B cell (primary cell): ENCODE results near the gene KIN. TPM values are rescaled to one million over a fixed set of nuclear protein-coding genes. Genes with fewer than 3 reads are reported as not detected.

Experiments
- ATAC-seq: fragments of 200-7000 bp; cut with Tn5 transposase; one replicate; pipeline ENCODE4 v1.10.0; 2021; ENCODE audit warnings: low read depth, mild to moderate bottlenecking, moderate number of reproducible peaks, moderate library complexity
- CTCF ChIA-PET: fragments of 350-600 bp; sonication (Branson Sonifier 250); formaldehyde crosslinking; loops from one replicate; lab custom pipeline; 2021; ENCODE audit warnings: antibody characterized with exemption, inconsistent platforms; lab: Charles Lee
- POLR2A ChIA-PET: fragments of 350-600 bp; sonication (Branson Sonifier 250); formaldehyde crosslinking; loops from one replicate; lab custom pipeline; 2021; ENCODE audit warnings: antibody characterized with exemption; lab: Charles Lee
- DNase-seq: peaks from one replicate; pipeline ENCODE4 v3.0.0; 2013
- H2AFZ ChIP-seq: 2 replicates; pipeline ENCODE4 v1.6.1; 2012; ENCODE audit warnings: mild to moderate bottlenecking, low read depth, low read length; ENCODE audit not compliant: insufficient read depth, poor library complexity, severe bottlenecking
- H3K27ac ChIP-seq, 2 donors: 1 replicate in 1 of 2; 2 replicates in 1 of 2; pipeline ENCODE4 v1.5.1; 2012 to 2013; ENCODE audit warnings: low read length in 2 of 2, mild to moderate bottlenecking in 2 of 2, moderate library complexity in 1 of 2
- H3K27me3 ChIP-seq, 4 experiments: fragments of 200-600 bp in 1 of 4; sonication (generic) in 1 of 4; replicated peaks in 1 of 4; 1 replicate in 2 of 4; 2 replicates in 2 of 4; pipeline versions ENCODE4 v1.6.1 to v1.7.0; 2013 to 2016; ENCODE audit warnings: low read length in 3 of 4, mild to moderate bottlenecking in 2 of 4, mixed read lengths in 1 of 4, moderate library complexity in 1 of 4; ENCODE audit not compliant: insufficient read depth in 4 of 4, control insufficient read depth in 3 of 4; ENCODE audit errors: control extremely low read depth in 1 of 4
- H3K36me3 ChIP-seq, 2 experiments: replicated peaks in 1 of 2; 1 replicate in 1 of 2; 2 replicates in 1 of 2; pipeline versions ENCODE4 v1.6.1 to v1.7.1; 2013; ENCODE audit warnings: low read length in 1 of 2; ENCODE audit not compliant: insufficient read depth in 2 of 2, control insufficient read depth in 1 of 2; ENCODE audit errors: control extremely low read depth in 1 of 2, extremely low read depth in 1 of 2
- H3K4me1 ChIP-seq, 2 donors: fragments of 200-600 bp in 1 of 2; sonication (generic) in 1 of 2; 1 replicate in 1 of 2; 2 replicates in 1 of 2; pipeline versions ENCODE4 v1.5.1 to v1.6.1; 2013 to 2017; ENCODE audit warnings: low read length in 2 of 2; ENCODE audit not compliant: control insufficient read depth in 2 of 2, insufficient read depth in 2 of 2
- H3K4me2 ChIP-seq: replicated peaks from 2 replicates; pipeline ENCODE3; 2012; ENCODE audit warnings: mild to moderate bottlenecking, low read depth, low read length; ENCODE audit not compliant: poor library complexity, severe bottlenecking
- H3K4me3 ChIP-seq, 5 experiments: fragments of 200-600 bp in 1 of 5; sonication (generic) in 1 of 5; 1 replicate in 3 of 5; 2 replicates in 2 of 5; pipeline versions ENCODE4 v1.5.1 to v1.7.0; 2011 to 2016; ENCODE audit warnings: low read length in 4 of 5, mild to moderate bottlenecking in 4 of 5, low read depth in 2 of 5, control low read depth in 1 of 5, moderate library complexity in 1 of 5; ENCODE audit not compliant: insufficient read depth in 1 of 5; ENCODE audit errors: control extremely low read depth in 1 of 5, extremely low read depth in 1 of 5
- H3K79me2 ChIP-seq: fragments of 200-600 bp; sonication (generic); one replicate; pipeline ENCODE4 v1.6.0; 2016; ENCODE audit warnings: low read length; ENCODE audit not compliant: control insufficient read depth, insufficient read depth
- H3K9ac ChIP-seq: fragments of 200-600 bp; sonication (generic); 2 replicates; pipeline ENCODE4 v1.6.1; 2017; ENCODE audit warnings: mild to moderate bottlenecking, low read length, moderate library complexity
- H3K9me3 ChIP-seq, 3 donors: one replicate each; pipeline versions ENCODE4 v1.6.1 to v1.7.1; 2013; ENCODE audit warnings: low read length in 2 of 3; ENCODE audit not compliant: control insufficient read depth in 2 of 3, insufficient read depth in 1 of 3; ENCODE audit errors: control extremely low read depth in 1 of 3
- H4K20me1 ChIP-seq: 2 replicates; pipeline ENCODE4 v1.6.0; 2012; ENCODE audit warnings: mild to moderate bottlenecking, low read length; ENCODE audit not compliant: insufficient read depth, control insufficient read depth, poor library complexity, severe bottlenecking
- H3K27ac Mint-ChIP-seq: one replicate; pipeline ENCODE4 v1.8.0; 2021; ENCODE audit warnings: mixed read lengths
- H3K27me3 Mint-ChIP-seq: one replicate; pipeline ENCODE4 v1.8.0; 2021; ENCODE audit warnings: mixed read lengths
- H3K4me1 Mint-ChIP-seq: one replicate; pipeline ENCODE4 v1.8.0; 2021; ENCODE audit warnings: mixed read lengths
- H3K4me3 Mint-ChIP-seq: one replicate; pipeline ENCODE4 v1.8.0; 2021; ENCODE audit warnings: mixed read lengths
- H3K9me3 Mint-ChIP-seq: one replicate; pipeline ENCODE4 v1.8.0; 2022; ENCODE audit warnings: mixed read lengths; ENCODE audit not compliant: insufficient read depth
- EZH2 ChIP-seq: IDR thresholded peaks from 2 replicates; pipeline ENCODE4 v1.6.1; 2012; ENCODE audit warnings: borderline replicate concordance, low read depth, mild to moderate bottlenecking, moderate library complexity, low read length; ENCODE audit not compliant: insufficient read depth, poor library complexity, severe bottlenecking
- WGBS: methylation state at CpG from one replicate; pipeline ENCODE4 v1.1.5; 2013; ENCODE audit warnings: missing lambda C conversion rate; ENCODE audit not compliant: insufficient coverage; 5-methylcytosine and 5-hydroxymethylcytosine counted together
- intact Hi-C: fragments of 100-400 bp; cut with micrococcal nuclease; formaldehyde crosslinking; loops from one replicate; pipeline ENCODE4 v1.10.0; 2022
- polyA plus RNA-seq: library from polyadenylated mRNA; depleted of rRNA; stranded (reverse); fragments of >200 nt; gene quantifications from 2 replicates; pipeline ENCODE4 v1.2.3, GENCODE V29; 2012
- total RNA-seq, 2 donors: library from RNA; stranded (reverse); fragments of 120-200 nt in 1 of 2; gene quantifications; 1 replicate in 1 of 2; 2 replicates in 1 of 2; pipeline versions ENCODE4 v1.2.3 to v1.2.4, GENCODE V29; 2013 to 2022
- TF ChIP-seq, protein P1 (sequence below): fragments of 200-600 bp; IDR thresholded peaks from one replicate; pipeline ENCODE4 v1.8.0; 2022; ENCODE audit warnings: antibody characterized with exemption, mild to moderate bottlenecking

The KIN gene
- total and polyA plus RNA-seq, 2 donors (not counting 1 experiment from before 2014, with no cell fraction given) = 3.4 to 16.5 TPM

DNA sequence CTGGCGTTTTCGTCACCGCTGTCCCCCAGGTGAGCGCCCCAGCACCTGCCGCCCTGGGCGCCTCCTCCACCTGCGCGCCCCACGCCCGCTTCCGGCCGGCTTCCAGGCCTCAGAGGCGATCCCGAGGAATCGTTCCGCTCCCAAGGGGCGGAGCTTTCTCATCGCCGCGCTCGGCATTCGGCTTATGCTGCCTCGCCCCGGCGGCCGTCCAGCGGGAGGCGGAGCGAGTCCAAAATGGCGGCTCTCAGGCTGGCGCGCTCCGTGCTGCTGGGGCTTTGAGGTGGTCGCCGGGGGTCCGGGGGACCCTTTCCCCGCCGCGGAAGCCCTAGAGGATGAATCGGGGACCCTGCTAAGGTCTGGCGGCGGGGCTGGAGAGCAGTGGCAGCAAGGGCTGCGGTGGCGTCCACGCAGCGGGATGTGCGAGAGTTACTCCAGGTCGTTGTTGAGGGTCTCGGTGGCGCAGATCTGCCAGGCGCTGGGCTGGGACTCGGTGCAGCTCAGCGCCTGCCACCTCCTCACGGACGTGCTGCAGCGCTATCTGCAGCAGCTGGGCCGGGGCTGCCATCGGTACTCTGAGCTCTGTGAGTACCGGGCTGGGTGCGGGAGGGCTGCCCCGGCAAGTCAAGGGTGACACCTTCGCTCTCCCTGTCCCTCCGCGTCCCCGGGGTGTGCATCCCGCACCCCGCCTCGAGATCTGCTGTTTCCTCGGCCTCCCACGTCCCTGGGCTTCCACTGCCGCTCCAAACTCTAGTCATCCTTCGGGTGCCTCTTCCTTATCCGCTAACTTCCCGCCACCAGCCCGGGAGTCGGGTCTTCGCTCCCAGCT, 30.7 kb upstream of the KIN start, which contains the start of gene TAF3:
TSS of gene TAF3 (plus strand) at position 211 of the 826 bp plus-strand sequence. CDS start at position 416, 205 bp downstream.
- intact Hi-C loops = loop anchor here (1.0 kb wide), 1 partner anchor 30 kb away; the partner anchor contains the start of gene ATP5F1C

More for the DNA sequence above, 30.7 kb upstream of the KIN start, which contains the start of gene TAF3:
- no peaks in the 10 kb centered on the region for H3K9me3 Mint-ChIP-seq
- H3K4me1 Mint-ChIP-seq = peaks cover 29% of the 10 kb centered on the region
- peak within 1 kb of the TSS; percentile 94 for H3K4me3 Mint-ChIP-seq
- peak within 1 kb of the TSS; percentile 94 for H2AFZ ChIP-seq
- H3K27me3 ChIP-seq = peaks cover 0 to 16% (median 1%) of the 10 kb centered on the region in 4 experiments
- H3K27ac ChIP-seq = peak within 1 kb of the TSS; percentile 62 to 73
- peak within 1 kb of the TSS; percentile 79 for H3K27ac Mint-ChIP-seq
- peak; percentile 94 for ATAC-seq
- peak within 1 kb of the TSS; percentile 82 to 97 (median 92) for H3K4me3 ChIP-seq
- H3K4me2 ChIP-seq = peak within 1 kb of the TSS; percentile 90
- WGBS = under 1% methylated on average over 76 of the region's 77 CpGs
- peak; percentile 93 for DNase-seq
- peaks cover 0 to 9% of the 10 kb centered on the region in 2 experiments for H3K36me3 ChIP-seq
- no peak for TF ChIP-seq EZH2
- TF ChIP-seq, protein P1, sequence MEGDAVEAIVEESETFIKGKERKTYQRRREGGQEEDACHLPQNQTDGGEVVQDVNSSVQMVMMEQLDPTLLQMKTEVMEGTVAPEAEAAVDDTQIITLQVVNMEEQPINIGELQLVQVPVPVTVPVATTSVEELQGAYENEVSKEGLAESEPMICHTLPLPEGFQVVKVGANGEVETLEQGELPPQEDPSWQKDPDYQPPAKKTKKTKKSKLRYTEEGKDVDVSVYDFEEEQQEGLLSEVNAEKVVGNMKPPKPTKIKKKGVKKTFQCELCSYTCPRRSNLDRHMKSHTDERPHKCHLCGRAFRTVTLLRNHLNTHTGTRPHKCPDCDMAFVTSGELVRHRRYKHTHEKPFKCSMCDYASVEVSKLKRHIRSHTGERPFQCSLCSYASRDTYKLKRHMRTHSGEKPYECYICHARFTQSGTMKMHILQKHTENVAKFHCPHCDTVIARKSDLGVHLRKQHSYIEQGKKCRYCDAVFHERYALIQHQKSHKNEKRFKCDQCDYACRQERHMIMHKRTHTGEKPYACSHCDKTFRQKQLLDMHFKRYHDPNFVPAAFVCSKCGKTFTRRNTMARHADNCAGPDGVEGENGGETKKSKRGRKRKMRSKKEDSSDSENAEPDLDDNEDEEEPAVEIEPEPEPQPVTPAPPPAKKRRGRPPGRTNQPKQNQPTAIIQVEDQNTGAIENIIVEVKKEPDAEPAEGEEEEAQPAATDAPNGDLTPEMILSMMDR = no peak
- CTCF ChIA-PET = interaction anchor here (1.0 to 2.4 kb wide), 4 partner anchors 11 to 410 kb away, joined by 3 to 15 read pairs (median 3); partner anchors contain the start of genes ATP5F1C and KIN
- H3K4me1 ChIP-seq = peaks cover 12 to 19% of the 10 kb centered on the region in 2 donors
- no peaks in the 10 kb centered on the region for H3K9me3 ChIP-seq
- no peaks in the 10 kb centered on the region for H4K20me1 ChIP-seq
- H3K27me3 Mint-ChIP-seq = peaks cover 20% of the 10 kb centered on the region
- H3K79me2 ChIP-seq = peaks cover 48% of the 10 kb centered on the region
- H3K9ac ChIP-seq = peak within 1 kb of the TSS; percentile 91
- POLR2A ChIA-PET = interaction anchor here (1.0 to 2.9 kb wide), 3 partner anchors 10 to 31 kb away, joined by 3 to 38 read pairs (median 3); partner anchors contain the start of genes ATP5F1C and KIN
